SK-N-SH treated with all-trans-retinoic acid at 6 μM for 48 hours (cell line): ENCODE data around the gene TNC.

Experiments
- ATAC-seq: fragments of 200-7000 bp; cut with Tn5 transposase; 3 replicates; pipeline ENCODE4 v1.9.1; 2020; ENCODE audit warnings: mild to moderate bottlenecking, moderate library complexity
- ARNTL ChIP-seq: fragments of 450-650 bp; formaldehyde crosslinking; IDR thresholded peaks from 2 replicates; pipeline ENCODE4 v1.5.0; 2020; ENCODE audit warnings: low read depth, mild to moderate bottlenecking, moderate library complexity, borderline replicate concordance
- BACH2 ChIP-seq: fragments of 250-450 bp; sonication (Bioruptor Pico); IDR thresholded peaks from 2 replicates; pipeline ENCODE4 v1.9.0; 2021; ENCODE audit warnings: mild to moderate bottlenecking, borderline replicate concordance
- CSDC2 ChIP-seq: fragments of 250-450 bp; sonication (Bioruptor Pico); IDR thresholded peaks from 2 replicates; pipeline ENCODE4 v1.5.0; 2020; ENCODE audit warnings: mild to moderate bottlenecking, moderate library complexity
- ESRRG ChIP-seq: fragments of 250-450 bp; sonication (Bioruptor Pico); IDR thresholded peaks from 2 replicates; pipeline ENCODE4 v1.6.1; 2021; ENCODE audit warnings: mild to moderate bottlenecking
- GLIS3 ChIP-seq: fragments of 250-450 bp; sonication (Bioruptor Pico); IDR thresholded peaks from 2 replicates; pipeline ENCODE4 v1.5.0; 2020; ENCODE audit warnings: mild to moderate bottlenecking, moderate library complexity
- ISL1 ChIP-seq: fragments of 250-450 bp; sonication (Bioruptor Pico); IDR thresholded peaks from 2 replicates; pipeline ENCODE4 v2.1.2; 2022; ENCODE audit warnings: mild to moderate bottlenecking, moderate library complexity
- OSR1 ChIP-seq: fragments of 250-450 bp; sonication (Bioruptor Pico); IDR thresholded peaks from 2 replicates; pipeline ENCODE4 v1.8.0; 2022; ENCODE audit warnings: moderate library complexity, mild to moderate bottlenecking, inconsistent platforms
- PPARA ChIP-seq: fragments of 250-450 bp; sonication (Bioruptor Pico); IDR thresholded peaks from 2 replicates; pipeline ENCODE4 v1.5.0; 2020; ENCODE audit warnings: mild to moderate bottlenecking, borderline replicate concordance
- RARB ChIP-seq: fragments of 250-450 bp; sonication (Bioruptor Pico); IDR thresholded peaks from 2 replicates; pipeline ENCODE4 v1.8.0; 2021; ENCODE audit warnings: mild to moderate bottlenecking, moderate library complexity
- SNAI2 ChIP-seq: fragments of 250-450 bp; sonication (Bioruptor Pico); IDR thresholded peaks from 2 replicates; pipeline ENCODE4 v1.5.0; 2020; ENCODE audit warnings: mild to moderate bottlenecking, moderate library complexity
- TOX ChIP-seq: fragments of 250-450 bp; sonication (Bioruptor Pico); IDR thresholded peaks from 2 replicates; pipeline ENCODE4 v1.8.0; 2021; ENCODE audit warnings: mild to moderate bottlenecking, moderate library complexity, borderline replicate concordance
- ZC3H10 ChIP-seq: fragments of 250-450 bp; sonication (Bioruptor Pico); IDR thresholded peaks from 2 replicates; pipeline ENCODE4 v1.5.1; 2021; ENCODE audit warnings: mild to moderate bottlenecking, moderate library complexity
- ZFP3 ChIP-seq: fragments of 250-450 bp; sonication (Bioruptor Pico); IDR thresholded peaks from 2 replicates; pipeline ENCODE4 v1.5.0; 2020; ENCODE audit warnings: mild to moderate bottlenecking, moderate library complexity
- ZFP30 ChIP-seq: fragments of 450-650 bp; formaldehyde crosslinking; IDR thresholded peaks from 2 replicates; pipeline ENCODE4 v1.5.0; 2022; ENCODE audit warnings: mild to moderate bottlenecking, moderate library complexity
- ZNF565 ChIP-seq: fragments of 450-650 bp; formaldehyde crosslinking; conservative IDR thresholded peaks from 2 replicates; pipeline ENCODE4 v1.5.0; 2020; ENCODE audit warnings: low read depth, mild to moderate bottlenecking, moderate library complexity
- ZNF70 ChIP-seq: fragments of 450-650 bp; formaldehyde crosslinking; IDR thresholded peaks from 2 replicates; pipeline ENCODE4 v1.5.0; 2020; ENCODE audit warnings: mild to moderate bottlenecking, moderate library complexity
- TF ChIP-seq, protein P1 (sequence below): fragments of 250-450 bp; sonication (Bioruptor Pico); IDR thresholded peaks from 2 replicates; pipeline ENCODE4 v1.8.0; 2020; ENCODE audit warnings: mild to moderate bottlenecking, moderate library complexity, borderline replicate concordance
- TF ChIP-seq, protein P2 (sequence below): fragments of 250-450 bp; sonication (Bioruptor Pico); IDR thresholded peaks from 2 replicates; pipeline ENCODE4 v1.8.0; 2021; ENCODE audit warnings: low read depth, mild to moderate bottlenecking, moderate library complexity, borderline replicate concordance
- TF ChIP-seq, protein P3 (sequence below): fragments of 250-450 bp; sonication (Bioruptor Pico); IDR thresholded peaks from 2 replicates; pipeline ENCODE4 v1.5.1; 2021; ENCODE audit warnings: mild to moderate bottlenecking, moderate library complexity
- TF ChIP-seq, protein P4 (sequence below): fragments of 250-450 bp; sonication (Bioruptor Pico); IDR thresholded peaks from 2 replicates; pipeline ENCODE4 v1.5.1; 2020; ENCODE audit warnings: low read depth, mild to moderate bottlenecking, moderate library complexity
- TF ChIP-seq, protein P5 (sequence below): fragments of 250-450 bp; sonication (Bioruptor Pico); IDR thresholded peaks from 2 replicates; pipeline ENCODE4 v1.5.0; 2020; ENCODE audit warnings: mild to moderate bottlenecking, moderate library complexity

The TNC gene

GRCh38 chr9:115157245-115157674, 39.3 kb upstream of the TNC start:
- peak; percentile 84 for ATAC-seq
- TF ChIP-seq, protein P1, sequence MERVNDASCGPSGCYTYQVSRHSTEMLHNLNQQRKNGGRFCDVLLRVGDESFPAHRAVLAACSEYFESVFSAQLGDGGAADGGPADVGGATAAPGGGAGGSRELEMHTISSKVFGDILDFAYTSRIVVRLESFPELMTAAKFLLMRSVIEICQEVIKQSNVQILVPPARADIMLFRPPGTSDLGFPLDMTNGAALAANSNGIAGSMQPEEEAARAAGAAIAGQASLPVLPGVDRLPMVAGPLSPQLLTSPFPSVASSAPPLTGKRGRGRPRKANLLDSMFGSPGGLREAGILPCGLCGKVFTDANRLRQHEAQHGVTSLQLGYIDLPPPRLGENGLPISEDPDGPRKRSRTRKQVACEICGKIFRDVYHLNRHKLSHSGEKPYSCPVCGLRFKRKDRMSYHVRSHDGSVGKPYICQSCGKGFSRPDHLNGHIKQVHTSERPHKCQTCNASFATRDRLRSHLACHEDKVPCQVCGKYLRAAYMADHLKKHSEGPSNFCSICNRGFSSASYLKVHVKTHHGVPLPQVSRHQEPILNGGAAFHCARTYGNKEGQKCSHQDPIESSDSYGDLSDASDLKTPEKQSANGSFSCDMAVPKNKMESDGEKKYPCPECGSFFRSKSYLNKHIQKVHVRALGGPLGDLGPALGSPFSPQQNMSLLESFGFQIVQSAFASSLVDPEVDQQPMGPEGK (CRISPR knock-in tag), result no peak
- TF ChIP-seq TOX (CRISPR knock-in tag), result 0 out of 2 replicates have a peak, but pooled peaks have one; percentile 53
- no peak for TF ChIP-seq BACH2 (CRISPR knock-in tag)
- no peak for TF ChIP-seq ZNF565 (CRISPR knock-in tag)
- TF ChIP-seq ESRRG (CRISPR knock-in tag), result no peak
- TF ChIP-seq CSDC2, result no peak
- TF ChIP-seq ISL1 (CRISPR knock-in tag), result 0 out of 2 replicates have a peak, but pooled peaks have one; percentile 14
- TF ChIP-seq, protein P2, sequence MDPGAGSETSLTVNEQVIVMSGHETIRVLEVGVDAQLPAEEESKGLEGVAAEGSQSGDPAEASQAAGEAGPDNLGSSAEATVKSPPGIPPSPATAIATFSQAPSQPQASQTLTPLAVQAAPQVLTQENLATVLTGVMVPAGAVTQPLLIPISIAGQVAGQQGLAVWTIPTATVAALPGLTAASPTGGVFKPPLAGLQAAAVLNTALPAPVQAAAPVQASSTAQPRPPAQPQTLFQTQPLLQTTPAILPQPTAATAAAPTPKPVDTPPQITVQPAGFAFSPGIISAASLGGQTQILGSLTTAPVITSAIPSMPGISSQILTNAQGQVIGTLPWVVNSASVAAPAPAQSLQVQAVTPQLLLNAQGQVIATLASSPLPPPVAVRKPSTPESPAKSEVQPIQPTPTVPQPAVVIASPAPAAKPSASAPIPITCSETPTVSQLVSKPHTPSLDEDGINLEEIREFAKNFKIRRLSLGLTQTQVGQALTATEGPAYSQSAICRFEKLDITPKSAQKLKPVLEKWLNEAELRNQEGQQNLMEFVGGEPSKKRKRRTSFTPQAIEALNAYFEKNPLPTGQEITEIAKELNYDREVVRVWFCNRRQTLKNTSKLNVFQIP, result no peak

GRCh38 chr9:115155037-115155436, 37.1 kb upstream of the TNC start:
- TF ChIP-seq GLIS3 (CRISPR knock-in tag), result no peak
- TF ChIP-seq ZFP3 (CRISPR knock-in tag), result no peak
- TF ChIP-seq, protein P3, sequence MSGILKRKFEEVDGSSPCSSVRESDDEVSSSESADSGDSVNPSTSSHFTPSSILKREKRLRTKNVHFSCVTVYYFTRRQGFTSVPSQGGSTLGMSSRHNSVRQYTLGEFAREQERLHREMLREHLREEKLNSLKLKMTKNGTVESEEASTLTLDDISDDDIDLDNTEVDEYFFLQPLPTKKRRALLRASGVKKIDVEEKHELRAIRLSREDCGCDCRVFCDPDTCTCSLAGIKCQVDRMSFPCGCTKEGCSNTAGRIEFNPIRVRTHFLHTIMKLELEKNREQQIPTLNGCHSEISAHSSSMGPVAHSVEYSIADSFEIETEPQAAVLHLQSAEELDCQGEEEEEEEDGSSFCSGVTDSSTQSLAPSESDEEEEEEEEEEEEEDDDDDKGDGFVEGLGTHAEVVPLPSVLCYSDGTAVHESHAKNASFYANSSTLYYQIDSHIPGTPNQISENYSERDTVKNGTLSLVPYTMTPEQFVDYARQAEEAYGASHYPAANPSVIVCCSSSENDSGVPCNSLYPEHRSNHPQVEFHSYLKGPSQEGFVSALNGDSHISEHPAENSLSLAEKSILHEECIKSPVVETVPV (CRISPR knock-in tag), result no peak
- no peak for TF ChIP-seq SNAI2 (CRISPR knock-in tag)
- no peak for TF ChIP-seq PPARA (CRISPR knock-in tag)
- ATAC-seq, result no peak

DNA sequence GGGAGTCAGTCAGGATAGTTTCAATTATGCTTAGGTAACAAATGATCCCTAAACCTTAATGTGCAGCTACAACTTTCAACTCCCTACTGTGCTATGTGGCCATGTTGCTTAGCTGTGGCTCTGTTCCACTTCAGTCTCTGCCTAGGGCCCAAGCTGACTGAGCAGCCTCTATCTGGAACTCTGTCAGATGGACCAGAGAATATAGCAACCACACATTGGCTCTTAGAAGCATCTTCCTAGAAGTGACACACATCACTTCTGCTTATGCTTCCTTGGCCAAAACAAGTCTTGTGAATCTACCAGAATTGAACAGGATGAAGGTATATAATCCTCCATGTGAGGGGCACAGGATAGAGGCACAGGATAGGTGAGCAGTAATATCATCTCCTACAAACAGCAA, 36.7 kb upstream of the TNC start:
- no peak for ATAC-seq

More for the DNA sequence above, 36.7 kb upstream of the TNC start:
- TF ChIP-seq ZC3H10 (CRISPR knock-in tag), result no peak
- TF ChIP-seq, protein P1 (CRISPR knock-in tag), result no peak
- no peak for TF ChIP-seq ZNF565 (CRISPR knock-in tag)
- no peak for TF ChIP-seq ZNF70 (CRISPR knock-in tag)
- TF ChIP-seq, protein P2, result no peak
- TF ChIP-seq, protein P3 (CRISPR knock-in tag), result no peak
- no peak for TF ChIP-seq GLIS3 (CRISPR knock-in tag)
- TF ChIP-seq, protein P4, sequence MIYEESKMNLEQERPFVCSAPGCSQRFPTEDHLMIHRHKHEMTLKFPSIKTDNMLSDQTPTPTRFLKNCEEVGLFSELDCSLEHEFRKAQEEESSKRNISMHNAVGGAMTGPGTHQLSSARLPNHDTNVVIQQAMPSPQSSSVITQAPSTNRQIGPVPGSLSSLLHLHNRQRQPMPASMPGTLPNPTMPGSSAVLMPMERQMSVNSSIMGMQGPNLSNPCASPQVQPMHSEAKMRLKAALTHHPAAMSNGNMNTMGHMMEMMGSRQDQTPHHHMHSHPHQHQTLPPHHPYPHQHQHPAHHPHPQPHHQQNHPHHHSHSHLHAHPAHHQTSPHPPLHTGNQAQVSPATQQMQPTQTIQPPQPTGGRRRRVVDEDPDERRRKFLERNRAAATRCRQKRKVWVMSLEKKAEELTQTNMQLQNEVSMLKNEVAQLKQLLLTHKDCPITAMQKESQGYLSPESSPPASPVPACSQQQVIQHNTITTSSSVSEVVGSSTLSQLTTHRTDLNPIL, result no peak
- TF ChIP-seq, protein P5, sequence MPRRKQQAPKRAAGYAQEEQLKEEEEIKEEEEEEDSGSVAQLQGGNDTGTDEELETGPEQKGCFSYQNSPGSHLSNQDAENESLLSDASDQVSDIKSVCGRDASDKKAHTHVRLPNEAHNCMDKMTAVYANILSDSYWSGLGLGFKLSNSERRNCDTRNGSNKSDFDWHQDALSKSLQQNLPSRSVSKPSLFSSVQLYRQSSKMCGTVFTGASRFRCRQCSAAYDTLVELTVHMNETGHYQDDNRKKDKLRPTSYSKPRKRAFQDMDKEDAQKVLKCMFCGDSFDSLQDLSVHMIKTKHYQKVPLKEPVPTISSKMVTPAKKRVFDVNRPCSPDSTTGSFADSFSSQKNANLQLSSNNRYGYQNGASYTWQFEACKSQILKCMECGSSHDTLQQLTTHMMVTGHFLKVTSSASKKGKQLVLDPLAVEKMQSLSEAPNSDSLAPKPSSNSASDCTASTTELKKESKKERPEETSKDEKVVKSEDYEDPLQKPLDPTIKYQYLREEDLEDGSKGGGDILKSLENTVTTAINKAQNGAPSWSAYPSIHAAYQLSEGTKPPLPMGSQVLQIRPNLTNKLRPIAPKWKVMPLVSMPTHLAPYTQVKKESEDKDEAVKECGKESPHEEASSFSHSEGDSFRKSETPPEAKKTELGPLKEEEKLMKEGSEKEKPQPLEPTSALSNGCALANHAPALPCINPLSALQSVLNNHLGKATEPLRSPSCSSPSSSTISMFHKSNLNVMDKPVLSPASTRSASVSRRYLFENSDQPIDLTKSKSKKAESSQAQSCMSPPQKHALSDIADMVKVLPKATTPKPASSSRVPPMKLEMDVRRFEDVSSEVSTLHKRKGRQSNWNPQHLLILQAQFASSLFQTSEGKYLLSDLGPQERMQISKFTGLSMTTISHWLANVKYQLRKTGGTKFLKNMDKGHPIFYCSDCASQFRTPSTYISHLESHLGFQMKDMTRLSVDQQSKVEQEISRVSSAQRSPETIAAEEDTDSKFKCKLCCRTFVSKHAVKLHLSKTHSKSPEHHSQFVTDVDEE (CRISPR knock-in tag), result no peak
- no peak for TF ChIP-seq SNAI2 (CRISPR knock-in tag)
- no peak for TF ChIP-seq ZFP3 (CRISPR knock-in tag)
- TF ChIP-seq RARB (CRISPR knock-in tag), result no peak
- no peak for TF ChIP-seq ARNTL (CRISPR knock-in tag)
- no peak for TF ChIP-seq ESRRG (CRISPR knock-in tag)
- no peak for TF ChIP-seq OSR1 (CRISPR knock-in tag)
- no peak for TF ChIP-seq PPARA (CRISPR knock-in tag)
- no peak for TF ChIP-seq ZFP30 (CRISPR knock-in tag)
- TF ChIP-seq CSDC2, result no peak
- no peak for TF ChIP-seq BACH2 (CRISPR knock-in tag)
- no peak for TF ChIP-seq TOX (CRISPR knock-in tag)
